Measurements from ENCODE around the gene ETV6.

The ETV6 gene

DNA sequence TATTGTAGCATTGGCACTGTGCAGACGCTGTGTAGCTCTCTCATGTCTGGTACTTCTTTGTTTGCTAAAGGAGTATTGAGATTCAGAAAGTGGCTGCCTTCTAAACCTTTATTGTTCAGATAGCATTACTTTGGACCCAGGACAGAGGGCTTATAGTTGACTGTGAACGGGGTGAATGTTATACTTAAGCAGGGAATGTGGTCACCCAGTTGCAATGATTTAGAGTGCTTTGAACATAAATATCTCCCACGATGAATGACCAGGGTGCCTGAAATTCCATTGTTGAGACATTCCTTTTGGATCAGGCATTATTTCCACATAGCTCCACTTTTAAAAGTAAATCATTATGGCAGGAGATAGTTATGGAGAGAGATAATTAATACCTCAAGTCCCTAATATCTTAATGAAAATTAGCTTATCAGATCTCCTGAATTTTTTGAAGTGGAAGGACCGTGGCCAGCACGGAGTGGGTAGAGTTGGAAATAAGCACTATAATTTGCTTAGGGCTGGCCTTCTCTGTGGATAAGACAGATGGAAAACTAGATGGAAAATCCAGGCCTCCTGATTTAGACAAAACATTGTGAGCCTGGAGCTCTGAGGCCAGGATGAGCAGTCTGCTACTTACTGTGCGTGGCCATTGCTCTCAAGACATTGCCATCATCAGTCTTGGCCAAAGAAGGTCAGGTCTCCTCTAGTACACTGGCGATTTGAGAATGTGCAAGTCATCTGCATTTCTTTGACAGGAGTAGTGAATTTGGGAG lies 114.5 kb downstream of the ETV6 start:
- DNase-seq: no peak

GRCh38 chr12:11764837-11765236 lies 115.4 kb downstream of the ETV6 start:
- DNase-seq: no peak

DNA sequence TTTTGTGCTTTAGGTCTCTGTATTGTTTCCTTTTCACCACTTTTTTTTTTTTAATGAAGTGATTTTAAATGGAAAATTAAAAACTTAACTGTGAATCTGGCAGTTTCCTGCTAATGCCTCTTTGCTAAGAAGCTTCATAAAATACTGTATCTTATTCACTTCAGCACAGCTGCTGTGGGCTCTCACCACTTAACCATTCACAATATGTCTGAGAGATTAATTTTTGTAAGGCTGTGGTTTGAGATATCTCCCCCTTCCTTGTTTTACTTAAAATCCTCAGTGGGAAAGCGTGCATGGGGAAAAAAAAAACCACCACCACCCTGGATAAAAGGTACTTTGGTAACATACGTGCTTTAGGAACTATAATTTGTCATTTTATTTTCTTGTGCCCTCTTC lies 115.9 kb downstream of the ETV6 start:
- no peak for DNase-seq

GRCh38 chr12:11765817-11766794 lies 116.6 kb downstream of the ETV6 start:
- peak; percentile 85 for DNase-seq

GRCh38 chr12:11767029-11767724 lies 117.7 kb downstream of the ETV6 start:
- no peak for DNase-seq

DNA sequence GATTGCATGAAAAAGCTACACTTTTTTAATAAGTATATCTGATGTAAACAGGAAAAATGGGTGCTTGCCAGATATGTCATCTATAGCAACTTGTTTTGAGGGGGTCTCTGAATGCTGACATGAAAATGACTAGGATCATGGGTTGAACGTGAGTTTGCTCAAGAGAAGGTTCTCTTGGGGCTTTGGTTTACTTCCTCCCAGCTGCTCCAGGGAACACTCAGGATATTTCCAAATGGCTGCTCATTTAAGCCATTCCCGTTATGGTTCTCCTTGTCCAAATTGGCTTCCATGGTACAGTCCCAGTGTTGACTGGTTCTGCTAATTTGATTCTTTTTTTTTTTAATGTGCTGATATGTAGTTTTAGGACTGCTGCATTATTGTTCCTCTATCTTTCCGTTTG lies 118.3 kb downstream of the ETV6 start:
- DNase-seq: no peak

- no peak for DNase-seq
These were observed 118.9 kb downstream of the ETV6 start for GRCh38 chr12:11768233-11768965.

DNA sequence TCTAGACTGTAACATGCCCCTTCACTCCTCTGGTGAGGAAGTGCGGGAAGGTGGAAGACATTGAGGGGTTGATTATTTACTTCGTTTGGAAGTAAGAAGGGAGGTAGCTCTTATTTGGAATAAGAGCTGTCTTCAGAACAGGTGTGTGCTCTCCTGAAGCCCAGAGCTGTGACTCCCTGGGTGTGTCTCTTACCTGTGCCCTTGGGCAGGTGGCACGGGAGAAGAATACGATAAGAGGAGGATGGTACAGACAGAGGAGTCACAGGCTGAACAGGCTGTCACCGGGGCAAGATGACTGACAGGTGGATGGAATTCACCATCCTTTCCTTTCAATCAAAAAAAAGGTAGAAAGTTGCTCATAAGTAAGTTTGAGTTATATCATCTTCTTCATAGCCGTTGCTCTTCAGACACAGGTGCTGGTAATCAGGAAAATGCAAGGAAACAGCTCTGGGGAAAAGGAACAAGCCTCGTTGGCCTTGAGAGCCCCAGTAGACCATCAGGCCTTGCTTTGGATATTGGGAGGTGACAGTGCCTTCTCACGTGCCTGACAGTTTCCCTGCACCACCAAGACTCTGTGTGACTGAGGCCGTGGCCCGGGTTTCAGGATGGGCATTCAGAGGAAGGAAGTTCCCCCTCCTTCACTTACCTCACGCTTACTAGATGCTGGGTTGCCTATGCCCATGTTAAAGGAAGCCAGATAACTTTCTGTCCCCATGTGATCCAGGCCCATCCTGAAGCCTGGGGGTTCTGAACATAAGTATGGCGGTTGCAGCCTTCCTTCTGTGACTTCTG lies 120.4 kb downstream of the ETV6 start:
- DNase-seq: no peak

DNA sequence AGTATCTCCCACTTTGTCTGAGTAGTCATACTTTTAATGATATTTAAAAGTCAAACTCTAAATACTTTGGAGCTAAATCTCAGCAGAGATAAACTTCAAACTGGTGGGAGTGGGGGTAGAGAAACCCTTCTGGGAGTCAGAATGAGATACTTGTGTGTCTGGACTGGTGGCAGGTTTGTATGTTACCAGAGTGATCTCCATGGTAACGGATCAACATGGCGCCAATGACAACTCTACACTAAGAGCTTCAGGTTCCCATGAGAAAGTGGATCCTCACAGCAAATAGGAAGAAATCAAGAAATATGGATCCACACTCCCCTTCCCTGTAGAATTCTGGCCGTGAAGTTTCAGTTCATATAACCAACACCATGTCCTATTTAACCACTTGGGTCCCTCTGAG lies 121.9 kb downstream of the ETV6 start:
- DNase-seq: no peak

DNA sequence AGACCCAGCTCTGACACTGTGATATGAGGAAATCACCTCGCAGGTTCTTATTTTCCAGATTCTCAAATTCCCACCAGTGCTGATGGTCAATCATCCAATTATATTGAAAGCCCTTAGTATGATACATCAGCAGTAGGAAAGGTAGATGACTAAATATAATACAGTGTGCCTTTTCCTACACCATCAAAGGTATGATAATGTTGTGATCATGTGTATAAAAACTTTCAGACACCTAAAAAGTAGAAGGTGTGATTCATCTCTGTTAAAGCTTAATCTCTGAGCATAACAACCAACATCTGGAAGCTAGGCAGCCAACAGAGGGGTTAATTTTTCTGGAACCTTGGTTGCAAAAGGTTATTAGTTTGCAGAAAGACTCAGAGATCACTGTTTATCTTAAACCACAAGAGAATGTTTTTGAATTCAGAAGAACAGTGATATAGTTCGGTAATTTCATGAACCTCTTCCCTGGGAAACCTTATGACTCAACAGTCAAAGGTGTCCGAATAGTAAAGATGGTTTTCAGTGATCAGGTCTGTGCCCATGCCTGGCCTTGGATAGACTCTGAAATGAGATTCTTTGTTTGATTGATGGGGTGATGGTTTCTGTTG lies 122.5 kb downstream of the ETV6 start:
- no peak for DNase-seq

GRCh38 chr12:11773889-11774677 lies 124.6 kb downstream of the ETV6 start:
- no peak for DNase-seq

- no peak for DNase-seq
These were observed 125.3 kb downstream of the ETV6 start for GRCh38 chr12:11774821-11775220.

GRCh38 chr12:11776316-11776715 lies 126.8 kb downstream of the ETV6 start:
- DNase-seq: no peak

- DNase-seq: no peak
These were observed 128.0 kb downstream of the ETV6 start for GRCh38 chr12:11777451-11777850.

- no peak for DNase-seq
These were observed 128.5 kb downstream of the ETV6 start for GRCh38 chr12:11777962-11778361.

- no peak for DNase-seq
These were observed 129.5 kb downstream of the ETV6 start for GRCh38 chr12:11778713-11779685.

- no peak for DNase-seq
These were observed 131.1 kb downstream of the ETV6 start for GRCh38 chr12:11780521-11781101.

- no peak for DNase-seq
These were observed 133.5 kb downstream of the ETV6 start for GRCh38 chr12:11782914-11783420.

DNA sequence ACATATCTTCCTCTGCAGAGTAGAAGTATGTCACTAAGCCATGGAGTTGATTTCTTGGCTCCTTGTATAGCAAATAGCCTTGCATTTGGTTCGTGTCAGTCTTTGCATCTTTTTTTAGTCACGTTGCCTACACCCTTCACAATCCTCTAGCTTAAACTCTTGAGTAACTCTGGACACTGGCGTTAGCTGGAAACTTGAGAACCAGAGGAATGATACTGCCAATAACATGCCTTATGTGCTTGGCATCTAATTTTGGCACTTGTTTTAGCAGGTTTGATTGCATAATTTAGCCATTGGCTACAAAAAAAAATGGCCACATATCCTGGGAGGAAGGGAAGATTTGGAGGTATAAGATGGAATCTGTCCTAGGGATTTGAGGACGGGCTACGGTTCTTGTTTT lies 136.2 kb downstream of the ETV6 start:
- DNase-seq: no peak

All from stimulated activated CD4-positive, alpha-beta T cell treated with anti-CD3 and anti-CD28 coated beads, Interleukin-15, amount 100 ng/mL, for 24 hours (primary cell).